Suprapubic skin (tissue), 3 donors: ENCODE measurements around the gene DNAJB5.

Experiments used
- CTCF ChIP-seq, 2 donors: fragments of 200-600 bp in 1 of 2; fragments of 450-650 bp in 1 of 2; sonication (generic) in 1 of 2; IDR thresholded peaks; one replicate each; pipeline ENCODE4 v1.5.1; 2016 to 2019; ENCODE audit warnings: antibody characterized with exemption in 2 of 2, mild to moderate bottlenecking in 1 of 2, moderate library complexity in 1 of 2
- POLR2A ChIP-seq, 2 donors: fragments of 450-650 bp; IDR thresholded peaks; one replicate each; pipeline ENCODE4 v1.6.1; 2017; ENCODE audit warnings: antibody characterized with exemption in 2 of 2, mild to moderate bottlenecking in 2 of 2, moderate library complexity in 2 of 2

GRCh38 chr9:34993502-34994259 is 4.1 kb downstream of the DNAJB5 start:
- TF ChIP-seq POLR2A (IDR thresholded peaks at IDR 0.05) (no peak), CTCF (IDR thresholded peaks at IDR 0.05) (no peak)
